Stimulated activated CD8-positive, alpha-beta memory T cell treated with anti-CD3 and anti-CD28 coated beads, Interleukin-4, amount 100 ng/mL, for 24 hours (primary cell): ENCODE measurements around the gene DNAH6.
"Not testable (repeated sequence)": the region's sequence is repeated elsewhere in the genome, so short reads cannot be mapped to it uniquely, and the experiment has no call there.

ENCODE experiments used
- DNase-seq: peaks from one replicate; pipeline ENCODE4 v3.0.0-alpha.2; 2020; ENCODE audit warnings: low read depth

DNAH6 gene

DNA sequence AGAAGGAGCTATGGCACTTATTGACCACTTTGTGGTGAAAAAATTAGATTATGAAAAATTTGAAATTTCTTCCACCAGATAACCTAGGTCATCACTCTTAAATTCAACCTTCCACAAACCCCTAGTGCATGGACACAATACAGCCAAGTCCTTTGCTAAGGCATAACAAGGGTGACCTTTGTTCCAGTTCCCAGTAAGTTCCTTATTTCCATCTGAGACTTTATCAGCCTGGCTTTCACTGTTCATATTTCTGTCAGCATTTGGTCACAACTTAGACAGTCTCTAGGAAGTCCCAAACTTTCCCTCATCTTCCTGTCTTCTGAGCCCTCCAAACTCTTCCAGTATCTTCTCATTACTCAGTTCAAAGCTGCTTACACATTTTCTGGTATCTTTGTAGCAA, 232.0 kb downstream of the DNAH6 start:
- DNase-seq = no peak

DNA sequence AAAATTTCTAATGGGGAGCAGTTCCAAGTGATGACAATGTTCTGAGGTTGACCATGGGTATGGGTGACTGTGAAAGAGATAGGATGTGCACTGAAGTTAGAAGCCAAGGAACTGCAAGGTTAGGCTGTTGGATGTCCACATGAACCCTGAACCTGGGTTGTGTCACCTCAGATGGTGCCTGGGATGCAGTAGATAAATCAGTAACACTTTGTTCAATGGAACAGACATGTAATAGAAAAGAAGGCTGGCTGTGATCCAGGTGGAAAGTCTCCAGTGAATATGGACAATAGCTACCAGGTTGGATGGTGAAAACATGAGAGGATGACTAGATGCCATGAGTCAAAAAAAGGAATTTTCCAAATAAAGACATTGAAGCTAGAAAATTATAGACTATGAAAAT, 233.1 kb downstream of the DNAH6 start:
- no peak for DNase-seq

DNA sequence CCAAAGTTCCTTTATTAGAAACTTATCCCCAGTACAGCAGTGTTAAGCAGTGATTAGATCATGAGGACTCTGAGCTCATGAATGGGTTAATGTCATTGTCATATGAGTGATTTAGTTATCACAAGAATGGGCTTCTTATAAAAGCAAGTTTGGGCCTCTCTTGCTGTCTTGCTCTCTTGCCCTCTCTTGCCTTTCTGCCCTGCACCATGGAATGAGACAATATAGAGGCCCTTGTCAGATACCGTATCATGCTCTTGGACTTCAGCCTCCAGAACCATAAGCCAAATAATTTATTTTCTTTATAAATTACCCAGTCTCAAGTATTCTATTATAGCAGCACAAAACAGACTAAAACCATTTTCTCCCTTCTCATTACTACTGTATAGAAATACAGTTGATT, 238.8 kb downstream of the DNAH6 start:
- DNase-seq = no peak

DNA sequence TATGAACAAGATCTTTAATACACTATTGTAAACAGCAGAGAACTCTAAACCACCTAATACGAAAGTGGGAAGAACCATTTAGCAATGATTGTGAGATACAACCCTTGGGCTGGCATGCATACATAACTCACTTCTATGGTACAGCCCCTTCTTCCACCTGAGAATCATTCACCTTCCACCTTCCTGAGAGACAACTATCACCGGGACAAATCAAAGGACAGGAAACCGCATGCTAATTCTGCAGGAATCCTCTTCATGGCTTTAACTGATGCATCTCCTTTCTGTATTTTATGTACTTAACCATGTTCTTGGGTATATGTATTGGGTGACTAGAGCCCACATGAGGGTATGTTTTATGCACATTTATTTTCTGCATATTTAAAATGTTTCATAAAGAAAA, 241.3 kb downstream of the DNAH6 start:
- DNase-seq = no peak

DNA sequence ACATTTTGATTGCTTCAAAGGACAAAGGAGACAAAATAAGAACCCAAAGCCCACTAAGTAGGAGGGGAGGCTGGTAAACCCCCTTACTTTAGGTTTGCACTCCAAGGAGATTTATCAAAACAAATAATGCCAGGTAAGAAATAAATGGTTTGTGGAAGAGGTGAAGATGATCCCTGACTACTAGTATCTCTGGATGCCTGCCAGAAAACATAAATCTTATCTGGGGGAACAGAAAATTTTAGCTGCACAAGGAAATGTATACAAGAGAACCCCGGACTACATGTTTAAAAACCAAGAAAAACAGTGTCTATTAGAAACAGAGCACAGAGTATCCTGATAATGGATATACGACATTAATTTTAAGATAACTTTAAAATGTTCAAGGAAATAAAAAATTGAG, 250.5 kb downstream of the DNAH6 start:
- DNase-seq = no peak

DNA sequence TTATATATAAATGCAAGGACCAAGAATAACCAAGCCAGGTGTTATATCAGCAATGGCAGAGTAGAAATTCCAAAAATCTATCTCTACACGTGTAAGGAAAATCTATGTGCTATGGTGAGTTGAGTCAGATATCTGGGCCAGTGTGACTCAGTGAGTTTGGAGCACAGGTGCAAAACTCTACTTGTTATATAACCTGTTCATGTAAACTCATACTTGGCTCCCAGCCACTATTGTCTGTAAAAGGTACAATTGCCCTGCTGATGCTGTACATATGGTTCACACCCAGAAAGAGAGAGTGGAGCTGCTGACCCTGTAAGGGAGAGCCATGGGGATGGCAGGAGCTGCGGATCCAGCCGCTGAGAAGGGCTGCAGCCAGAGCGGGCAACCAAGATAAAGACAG, 252.5 kb downstream of the DNAH6 start:
- no peak for DNase-seq

DNA sequence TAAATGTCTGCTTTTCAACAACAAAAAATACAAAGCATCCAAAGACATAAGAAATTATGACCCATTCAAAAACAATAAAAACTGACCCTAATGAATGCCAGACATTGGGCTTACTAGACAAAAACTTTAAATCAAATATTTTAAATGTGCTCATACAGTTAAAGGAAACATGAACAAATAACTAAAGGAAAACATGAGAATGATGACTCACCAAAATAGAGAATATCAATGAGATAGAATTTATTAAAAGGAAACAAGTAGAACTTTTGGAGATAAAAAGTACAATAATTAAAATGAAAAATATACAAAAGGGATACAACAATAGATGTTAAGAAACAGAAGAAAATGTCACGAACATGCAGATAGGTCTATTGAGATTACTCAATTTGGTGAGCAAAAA, 254.0 kb downstream of the DNAH6 start:
- no peak for DNase-seq

DNA sequence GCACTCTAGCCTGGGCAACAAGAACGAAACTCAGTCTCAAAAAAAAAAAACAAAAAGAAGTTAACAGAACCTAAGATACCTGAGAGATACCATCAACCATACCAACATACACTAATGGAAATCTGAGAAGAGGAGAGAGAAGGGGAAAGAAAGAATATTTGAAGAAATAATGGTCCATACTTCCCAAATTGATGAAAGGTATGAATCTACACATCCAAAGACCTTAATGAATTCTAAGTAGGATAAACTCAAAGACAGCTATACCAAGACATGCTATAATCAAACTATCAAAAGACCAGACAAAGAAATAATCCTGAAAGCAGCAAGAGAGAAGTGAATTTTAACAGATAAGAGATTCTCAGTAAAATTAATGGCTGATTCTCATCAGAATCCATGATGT, 255.0 kb downstream of the DNAH6 start:
- no peak for DNase-seq

DNA sequence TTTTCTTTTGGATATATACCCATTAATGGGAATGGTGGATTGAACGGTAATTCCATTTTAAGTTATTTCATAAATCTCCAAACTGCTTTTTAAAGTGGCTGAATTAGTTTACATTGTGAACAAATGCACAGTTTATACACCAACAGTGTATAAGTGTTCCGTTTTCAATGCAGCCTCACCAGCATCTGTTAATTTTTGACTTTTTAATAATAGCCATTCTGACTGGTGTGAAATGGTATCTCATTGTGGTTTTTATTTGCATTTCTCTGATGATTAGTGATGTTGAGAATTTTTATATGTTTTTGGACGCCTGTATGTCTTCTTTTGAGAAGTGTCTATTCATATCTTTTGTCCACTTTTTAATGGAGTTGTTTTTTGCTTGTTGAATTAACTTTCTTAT, 257.3 kb downstream of the DNAH6 start:
- DNase-seq = not testable (repeated sequence)

DNA sequence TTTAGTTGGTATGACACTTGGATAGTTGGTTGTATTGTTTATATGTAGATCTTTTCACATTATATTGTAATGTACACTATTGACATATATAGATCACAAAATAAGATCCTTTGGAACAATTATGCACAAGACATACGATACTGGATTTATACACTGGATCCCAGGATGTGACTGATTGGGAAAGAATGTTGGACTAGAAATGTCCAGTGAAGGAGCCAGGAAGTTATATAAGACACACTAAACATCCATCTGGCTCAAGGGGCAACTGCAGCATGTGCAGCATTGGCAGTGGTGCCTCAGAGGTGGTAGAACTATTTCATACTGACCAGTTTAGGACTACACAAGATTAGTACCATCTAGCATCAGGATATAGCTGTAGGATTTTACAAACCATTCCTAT, 259.7 kb downstream of the DNAH6 start:
- no peak for DNase-seq

DNA sequence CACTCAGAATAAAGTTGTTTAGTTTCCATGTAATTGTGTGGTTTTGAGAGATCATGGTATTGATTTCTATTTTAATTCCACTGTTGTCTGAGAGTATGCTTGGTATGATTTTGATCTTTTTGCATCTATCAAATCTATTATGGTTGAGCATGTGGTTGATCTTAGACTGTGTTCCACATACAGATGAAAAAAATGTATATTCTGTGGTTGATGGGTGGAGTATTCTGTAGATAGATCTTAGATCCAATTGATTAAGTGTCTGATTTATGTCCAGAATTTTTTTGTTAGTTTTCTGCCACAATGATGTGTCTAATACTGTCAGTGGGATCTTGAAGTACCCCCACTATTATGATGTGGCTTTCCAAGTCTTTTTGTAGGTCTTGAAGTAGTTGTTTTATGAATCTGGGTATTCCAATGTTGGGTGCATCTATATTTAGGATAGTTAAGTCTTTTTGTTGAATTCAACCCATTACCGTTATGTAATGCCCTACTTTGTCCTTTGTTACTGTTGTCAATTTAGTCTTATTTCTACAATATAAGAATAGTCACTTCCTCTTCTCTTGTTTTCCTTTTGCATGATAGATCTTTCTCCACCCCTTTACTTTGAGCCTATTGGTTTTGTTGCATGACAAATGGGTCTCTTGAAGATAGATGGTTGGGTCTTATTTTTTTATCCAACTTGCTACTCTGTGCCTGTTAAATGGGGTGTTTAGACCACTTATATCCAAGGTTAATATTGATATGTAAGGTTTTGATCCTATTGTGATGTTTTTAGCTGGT, 262.8 kb downstream of the DNAH6 start:
- no peak for DNase-seq

DNA sequence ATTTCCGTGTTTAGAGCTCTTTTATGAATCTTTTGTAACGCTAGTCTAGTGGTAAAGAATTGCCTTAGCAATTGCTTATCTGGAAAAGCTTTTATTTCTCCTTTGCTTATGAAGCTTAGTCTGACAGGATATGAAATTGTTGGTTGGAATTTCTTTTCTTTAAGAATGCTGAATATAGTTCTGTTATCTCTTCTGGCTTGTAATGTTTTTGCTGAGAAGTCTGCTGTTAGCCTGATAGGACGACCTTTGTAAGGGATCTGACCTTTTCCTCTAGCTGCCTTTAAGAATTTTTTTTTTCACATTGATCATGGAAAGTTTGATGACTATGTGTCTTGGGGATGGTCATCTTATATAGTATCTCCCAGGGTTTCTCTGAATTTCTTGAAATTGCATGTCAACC, 263.5 kb downstream of the DNAH6 start:
- DNase-seq = no peak

DNA sequence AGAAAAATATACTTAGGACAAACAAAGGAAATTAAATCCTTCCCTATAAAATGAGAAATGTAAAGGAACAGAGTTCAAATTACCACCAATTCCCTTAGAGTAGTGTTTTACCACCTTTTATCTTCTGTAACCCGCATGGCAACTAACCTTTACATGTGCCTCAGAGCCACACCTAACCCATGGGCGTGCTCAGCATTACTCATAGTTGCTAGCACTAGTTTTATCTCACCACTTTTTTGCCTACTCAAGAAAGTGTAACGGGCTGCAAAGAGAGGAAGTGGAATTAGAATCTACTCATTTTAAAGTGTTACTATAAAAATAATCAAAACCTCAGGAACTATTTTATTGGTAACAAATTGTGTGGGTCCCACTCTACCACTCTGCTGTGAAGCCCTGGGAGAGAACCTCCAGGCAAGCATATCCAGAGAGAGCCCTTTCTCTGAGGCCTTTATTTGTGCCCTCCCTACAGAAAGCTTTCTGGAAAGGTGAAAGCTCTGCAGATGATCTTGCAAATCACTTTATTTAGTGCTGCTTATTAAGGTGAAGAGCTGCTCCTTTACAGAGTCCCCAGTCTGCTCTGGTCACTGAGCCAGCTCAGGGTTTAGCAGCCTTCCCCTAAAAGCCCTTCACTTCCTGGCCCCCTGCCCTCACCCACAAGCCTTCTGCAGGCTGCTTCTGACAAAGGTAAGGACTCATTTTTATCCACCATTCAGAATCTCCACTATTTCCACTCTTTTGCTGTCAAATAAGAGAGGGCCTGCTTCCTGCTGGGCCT, 265.8 kb downstream of the DNAH6 start:
- peak; percentile 22 for DNase-seq

DNA sequence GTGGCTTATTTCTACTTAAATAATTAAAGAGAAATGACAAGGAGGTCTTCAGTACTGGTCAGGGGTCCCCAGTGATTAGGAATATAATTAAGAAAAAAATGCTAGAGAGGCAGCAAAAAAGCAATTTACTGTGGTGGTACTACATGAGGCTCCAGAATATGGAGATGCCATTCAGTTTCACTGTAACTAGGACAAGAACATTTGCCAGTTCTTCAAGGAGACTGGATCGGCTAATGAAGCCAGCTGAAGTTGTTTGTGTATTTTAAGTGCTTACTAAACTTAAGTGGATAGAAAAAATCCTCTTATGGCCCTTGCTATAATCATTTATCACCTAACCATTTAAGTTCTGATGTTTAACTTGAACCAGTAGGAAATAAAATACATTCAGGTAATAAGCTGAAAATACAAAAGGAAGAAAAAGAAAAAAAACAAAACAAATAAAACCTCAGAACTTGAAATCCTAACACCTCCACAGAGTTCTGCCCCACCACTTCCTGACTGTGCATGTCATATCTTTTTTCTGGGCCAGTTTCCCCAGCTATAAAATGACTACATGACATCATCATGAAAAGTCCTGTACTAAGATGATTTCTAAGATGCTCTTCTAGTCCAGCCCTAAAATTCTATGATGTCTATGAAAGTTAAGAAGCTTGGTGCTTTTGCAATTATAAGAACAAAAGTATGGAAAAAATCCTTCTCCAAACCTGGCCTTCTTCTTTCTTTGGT, 266.6 kb downstream of the DNAH6 start:
- no peak for DNase-seq

DNA sequence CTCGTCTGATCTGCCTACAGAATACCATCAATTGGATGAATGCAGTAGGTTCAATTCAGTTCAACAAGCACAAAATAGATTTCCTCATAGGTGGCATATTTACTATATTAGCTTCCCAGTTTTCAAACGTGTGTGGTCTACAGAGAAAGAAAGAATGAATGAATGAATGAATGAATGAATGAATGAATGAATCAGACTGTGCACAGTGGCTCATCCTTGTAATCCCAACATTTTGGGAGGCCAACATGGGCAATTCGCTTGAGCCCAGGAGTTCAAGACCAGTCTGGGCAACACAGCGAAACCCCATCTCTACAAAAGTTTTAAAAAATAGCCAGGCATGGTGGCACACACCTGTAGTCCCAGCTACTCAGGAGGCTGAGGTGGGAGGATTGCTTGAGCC, 269.7 kb downstream of the DNAH6 start:
- DNase-seq = no peak

DNA sequence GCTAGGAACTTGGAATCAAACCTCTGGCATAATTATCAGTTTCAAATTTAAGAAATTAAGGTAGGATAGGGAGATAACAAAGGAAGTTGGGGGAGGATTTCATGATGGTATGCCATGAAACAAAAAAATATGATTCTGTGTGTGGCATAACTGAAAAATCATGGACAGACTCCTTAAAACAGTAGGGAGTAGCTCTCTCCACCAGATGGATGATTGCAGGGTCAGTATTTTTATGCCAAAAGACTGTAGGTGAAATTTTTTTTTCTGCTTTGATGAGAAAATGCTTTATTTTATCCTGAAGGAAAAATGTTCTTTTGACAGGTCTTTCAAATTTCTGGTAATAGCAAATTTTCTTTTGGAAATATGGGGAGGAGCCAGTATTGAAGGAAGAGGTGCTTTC, 270.3 kb downstream of the DNAH6 start:
- DNase-seq = no peak

DNA sequence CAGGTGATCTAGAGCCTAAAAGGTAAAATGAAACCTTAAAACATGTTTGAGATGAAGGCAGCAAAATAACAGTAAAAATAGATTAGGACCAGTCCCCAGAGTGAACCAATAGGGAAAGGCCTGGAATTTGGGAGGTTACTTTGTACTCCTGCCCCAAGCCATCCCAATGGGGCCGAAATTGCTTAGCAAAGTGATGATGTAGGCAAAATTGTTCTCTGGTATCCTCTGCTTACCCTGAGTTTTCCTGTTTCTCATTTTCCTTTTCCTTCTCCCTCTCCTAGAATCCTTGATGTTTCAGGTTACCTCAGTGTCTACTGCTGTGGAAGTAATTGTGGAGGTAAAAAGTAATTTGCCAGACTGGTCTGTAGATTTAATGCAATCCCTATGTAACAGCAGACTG, 271.7 kb downstream of the DNAH6 start:
- DNase-seq = no peak

DNA sequence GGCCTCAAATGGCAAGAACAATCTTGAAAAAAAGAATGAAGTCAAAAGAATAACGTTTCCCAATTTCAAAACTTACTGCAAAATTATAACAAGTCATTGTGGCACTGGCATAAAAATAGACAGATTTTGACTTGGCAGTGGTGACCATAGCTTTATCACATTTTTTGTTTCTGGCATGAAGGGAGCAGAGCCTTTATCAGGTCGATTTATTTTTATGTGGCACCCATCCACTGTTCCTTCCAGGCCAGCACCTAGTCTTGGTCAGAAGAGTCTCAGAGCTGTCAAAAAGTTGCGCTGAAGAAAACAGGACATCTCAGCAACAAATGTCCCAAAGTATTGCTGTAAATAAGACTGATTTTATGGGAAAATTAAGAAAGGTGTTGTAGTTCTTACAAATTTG, 272.2 kb downstream of the DNAH6 start:
- DNase-seq = no peak

DNA sequence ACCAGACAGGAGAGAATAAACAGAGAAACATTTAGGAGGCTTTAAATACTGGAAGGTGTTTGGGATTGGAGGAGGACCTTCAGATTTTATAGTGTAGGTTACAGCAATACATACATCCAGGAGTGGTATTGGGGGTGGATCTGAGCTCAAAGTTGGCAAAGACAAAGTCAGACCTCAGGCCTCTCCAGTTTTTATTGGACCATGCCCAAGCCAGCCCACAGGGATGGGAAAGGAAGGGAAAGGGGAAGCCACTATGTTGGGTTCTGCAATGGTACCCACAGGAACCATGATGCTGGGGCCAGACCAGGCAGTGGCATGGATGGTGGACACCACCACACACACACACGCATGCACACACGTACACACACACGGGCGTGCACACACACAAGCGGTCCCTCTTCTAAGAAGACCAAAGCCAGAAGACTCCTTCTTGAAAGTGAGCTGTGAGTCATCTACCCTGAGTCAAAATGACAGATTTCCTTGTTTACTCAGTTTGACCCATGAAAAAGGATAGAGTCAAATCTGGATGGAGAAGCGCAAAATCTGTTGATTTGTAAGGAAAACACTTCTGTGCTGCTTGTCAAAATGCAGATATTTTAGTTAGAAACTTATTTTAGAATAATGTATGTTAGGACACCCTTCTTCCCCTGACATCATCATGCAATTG, 276.7 kb downstream of the DNAH6 start:
- DNase-seq = no peak

DNA sequence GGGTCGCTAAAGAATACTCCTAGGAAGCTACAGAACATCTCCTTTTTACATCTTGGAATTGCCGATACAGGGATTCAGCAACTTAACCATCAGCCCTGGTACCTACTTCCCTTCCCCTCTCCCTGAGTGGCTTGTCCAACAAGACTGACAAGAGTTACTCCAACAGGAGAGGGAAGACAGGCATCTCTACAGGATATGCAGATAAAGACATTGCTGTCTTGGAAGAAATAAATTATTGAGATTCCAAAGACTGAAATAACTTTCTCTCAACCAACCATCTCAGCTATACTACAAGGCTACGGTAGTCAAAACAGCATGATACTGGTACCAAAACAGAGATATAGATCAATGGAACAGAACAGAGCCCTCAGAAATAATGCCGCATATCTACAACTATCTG, 277.3 kb downstream of the DNAH6 start:
- no peak for DNase-seq

DNA sequence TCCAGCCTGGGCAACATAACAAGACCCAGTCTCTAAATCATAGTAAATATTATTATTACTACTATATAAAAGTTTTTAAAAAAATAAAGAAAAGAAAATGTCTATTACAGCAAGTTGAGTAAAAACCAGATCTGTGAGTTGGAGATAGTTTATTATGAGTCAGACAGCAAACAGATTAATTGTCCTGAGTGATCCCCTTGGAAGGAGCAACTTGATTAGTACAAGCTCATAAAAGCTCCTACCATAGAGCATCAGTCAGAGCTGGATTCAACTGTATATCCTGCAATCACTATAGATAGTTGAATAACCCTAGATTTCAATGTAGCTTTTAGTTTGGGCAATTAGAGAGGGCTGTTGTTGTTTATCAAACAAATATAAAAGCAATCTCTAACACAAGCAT, 280.5 kb downstream of the DNAH6 start:
- DNase-seq = no peak

DNA sequence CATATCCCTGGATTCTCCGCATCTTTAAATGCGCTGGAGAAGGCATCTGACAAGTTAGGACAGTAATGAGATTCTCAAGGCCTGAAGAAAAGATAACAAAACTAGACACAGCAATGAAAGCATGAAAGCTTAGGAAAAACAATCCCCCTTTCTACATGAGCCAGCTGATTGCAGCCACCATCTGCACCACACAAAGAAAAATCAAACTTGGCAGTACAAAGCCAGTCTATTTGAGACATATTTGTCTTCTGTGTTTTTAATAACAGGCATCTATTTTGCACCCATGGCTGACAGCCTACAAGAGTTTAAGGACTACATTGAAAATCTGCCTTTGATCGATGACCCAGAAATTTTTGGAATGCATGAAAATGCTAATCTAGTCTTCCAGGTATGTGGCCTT, 281.0 kb downstream of the DNAH6 start:
- no peak for DNase-seq

DNA sequence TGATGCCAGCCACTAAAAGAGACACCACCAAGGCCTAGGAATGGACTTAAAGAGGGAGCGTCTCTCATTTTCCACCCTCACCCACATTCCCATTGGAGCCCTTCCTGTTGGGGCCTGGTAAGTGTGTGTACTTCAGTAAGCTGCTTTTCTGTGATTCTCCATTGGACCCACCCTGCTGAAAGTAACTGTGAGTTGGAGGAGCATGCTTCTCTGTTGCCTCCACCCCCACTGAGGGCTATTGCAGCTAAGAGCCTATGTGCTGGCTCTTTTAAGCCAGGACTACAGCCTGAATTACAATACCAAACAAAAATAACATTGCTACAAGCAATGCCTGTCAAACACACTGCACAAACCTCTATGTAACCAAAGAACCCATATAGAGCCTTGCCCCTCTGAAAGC, 283.5 kb downstream of the DNAH6 start:
- no peak for DNase-seq
